ENCODE measurements around the gene ATP12A.

The ATP12A gene

GRCh38 chr13:24680258-24680920, at the start of gene ATP12A:
Gene ATP12A (plus strand): TSS chr13:24680408. CDS start chr13:24680744, 336 bp downstream.
- no peak for DNase-seq

GRCh38 chr13:24630851-24631620, 49.2 kb upstream of the ATP12A start:
- peak; percentile 26 for DNase-seq

- no peak for DNase-seq
Measured at GRCh38 chr13:24631922-24632321, 48.3 kb upstream of the ATP12A start.

GRCh38 chr13:24632382-24633121, 47.7 kb upstream of the ATP12A start:
- DNase-seq, result no peak

GRCh38 chr13:24636776-24637175, 43.4 kb upstream of the ATP12A start:
- DNase-seq, result no peak

- DNase-seq, result no peak
Measured at GRCh38 chr13:24638096-24638495, 42.1 kb upstream of the ATP12A start.

GRCh38 chr13:24640752-24641151, 39.5 kb upstream of the ATP12A start:
- DNase-seq, result no peak

GRCh38 chr13:24642219-24642618, 38.0 kb upstream of the ATP12A start:
- no peak for DNase-seq

- DNase-seq, result no peak
Measured at GRCh38 chr13:24644036-24644435, 36.2 kb upstream of the ATP12A start.

GRCh38 chr13:24648271-24648670, 31.9 kb upstream of the ATP12A start:
- DNase-seq, result no peak

- DNase-seq, result no peak
Measured at GRCh38 chr13:24648983-24649687, 31.1 kb upstream of the ATP12A start.

- no peak for DNase-seq
Measured at GRCh38 chr13:24649688-24650043, 30.5 kb upstream of the ATP12A start.

- no peak for DNase-seq
Measured at GRCh38 chr13:24650161-24650560, 30.0 kb upstream of the ATP12A start.

GRCh38 chr13:24651718-24652345, 28.4 kb upstream of the ATP12A start:
- DNase-seq, result no peak

- no peak for DNase-seq
Measured at GRCh38 chr13:24652359-24652758, 27.8 kb upstream of the ATP12A start.

GRCh38 chr13:24654741-24655140, 25.5 kb upstream of the ATP12A start:
- DNase-seq, result no peak

GRCh38 chr13:24659239-24659638, 21.0 kb upstream of the ATP12A start:
- no peak for DNase-seq

GRCh38 chr13:24660023-24660741, 20.0 kb upstream of the ATP12A start:
- DNase-seq, result no peak

GRCh38 chr13:24661713-24662112, 18.5 kb upstream of the ATP12A start:
- DNase-seq, result no peak

- DNase-seq, result no peak
Measured at GRCh38 chr13:24662195-24663088, 17.8 kb upstream of the ATP12A start.

- no peak for DNase-seq
Measured at GRCh38 chr13:24663089-24663395, 17.2 kb upstream of the ATP12A start.

Data from DMS153 (cell line).